ENCODE measurements around the gene ZCCHC2.

The ZCCHC2 gene

GRCh38 chr18:62577765-62578164, 54.9 kb downstream of the ZCCHC2 start:
- DNase-seq (ENCODE audit: low read depth): no peak

- DNase-seq (ENCODE audit: low read depth): no peak
Measured at GRCh38 chr18:62578980-62579511, 56.2 kb downstream of the ZCCHC2 start.

GRCh38 chr18:62583376-62583775, 60.6 kb downstream of the ZCCHC2 start:
- DNase-seq (ENCODE audit: low read depth): no peak

GRCh38 chr18:62584241-62585120, 61.7 kb downstream of the ZCCHC2 start:
- DNase-seq (ENCODE audit: low read depth): peak; percentile 84

- no peak for DNase-seq (ENCODE audit: low read depth)
Measured at GRCh38 chr18:62585274-62586150, 62.7 kb downstream of the ZCCHC2 start.

GRCh38 chr18:62586151-62586774, 63.4 kb downstream of the ZCCHC2 start:
- peak; percentile 76 for DNase-seq (ENCODE audit: low read depth)

- DNase-seq (ENCODE audit: low read depth): no peak
Measured at GRCh38 chr18:62586781-62587487, 64.1 kb downstream of the ZCCHC2 start.

GRCh38 chr18:62587689-62588088, 64.9 kb downstream of the ZCCHC2 start:
- no peak for DNase-seq (ENCODE audit: low read depth)

GRCh38 chr18:62588217-62588616, 65.4 kb downstream of the ZCCHC2 start:
- no peak for DNase-seq (ENCODE audit: low read depth)

- DNase-seq (ENCODE audit: low read depth): no peak
Measured at GRCh38 chr18:62590799-62591590, 68.2 kb downstream of the ZCCHC2 start.

GRCh38 chr18:62596145-62597005, 73.5 kb downstream of the ZCCHC2 start:
- peak; percentile 44 for DNase-seq (ENCODE audit: low read depth)

- DNase-seq (ENCODE audit: low read depth): no peak
Measured at GRCh38 chr18:62601871-62602270, 79.0 kb downstream of the ZCCHC2 start.

- DNase-seq (ENCODE audit: low read depth): no peak
Measured at GRCh38 chr18:62602706-62603105, 79.9 kb downstream of the ZCCHC2 start.

- DNase-seq (ENCODE audit: low read depth): no peak
Measured at GRCh38 chr18:62603211-62603610, 80.4 kb downstream of the ZCCHC2 start.

- no peak for DNase-seq (ENCODE audit: low read depth)
Measured at GRCh38 chr18:62603979-62604378, 81.2 kb downstream of the ZCCHC2 start.

GRCh38 chr18:62605685-62606084, 82.9 kb downstream of the ZCCHC2 start:
- no peak for DNase-seq (ENCODE audit: low read depth)

- DNase-seq (ENCODE audit: low read depth): peak; percentile 32
Measured at GRCh38 chr18:62606106-62606505, 83.3 kb downstream of the ZCCHC2 start.

- DNase-seq (ENCODE audit: low read depth): no peak
Measured at GRCh38 chr18:62607302-62607701, 84.5 kb downstream of the ZCCHC2 start.

- no peak for DNase-seq (ENCODE audit: low read depth)
Measured at GRCh38 chr18:62607708-62608428, 85.0 kb downstream of the ZCCHC2 start.

Data from EH (cell line).